ENCODE results near the gene LATS1.

DNA sequence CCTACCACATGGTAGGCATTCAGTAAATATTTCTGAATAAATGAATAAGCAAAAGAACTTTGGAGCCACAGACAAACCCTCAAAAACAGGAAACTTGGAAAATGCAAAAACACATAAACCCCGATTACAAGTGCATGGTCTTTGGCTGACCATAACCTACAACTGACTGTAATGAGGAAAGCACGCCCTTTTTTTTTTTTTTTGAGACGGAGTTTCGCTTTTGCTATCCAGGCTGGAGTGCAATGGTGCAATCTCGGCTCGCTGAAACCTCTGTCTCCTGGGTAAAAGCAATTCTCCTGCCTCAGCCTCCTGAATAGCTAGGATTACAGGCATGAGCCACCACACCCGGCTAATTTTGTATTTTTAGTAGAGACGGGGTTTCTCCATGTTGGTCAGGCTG lies 11.9 kb upstream of the LATS1 start:
- no peak for TF ChIP-seq POLR2A (IDR thresholded peaks at IDR 0.05)
- TF ChIP-seq, protein P1, sequence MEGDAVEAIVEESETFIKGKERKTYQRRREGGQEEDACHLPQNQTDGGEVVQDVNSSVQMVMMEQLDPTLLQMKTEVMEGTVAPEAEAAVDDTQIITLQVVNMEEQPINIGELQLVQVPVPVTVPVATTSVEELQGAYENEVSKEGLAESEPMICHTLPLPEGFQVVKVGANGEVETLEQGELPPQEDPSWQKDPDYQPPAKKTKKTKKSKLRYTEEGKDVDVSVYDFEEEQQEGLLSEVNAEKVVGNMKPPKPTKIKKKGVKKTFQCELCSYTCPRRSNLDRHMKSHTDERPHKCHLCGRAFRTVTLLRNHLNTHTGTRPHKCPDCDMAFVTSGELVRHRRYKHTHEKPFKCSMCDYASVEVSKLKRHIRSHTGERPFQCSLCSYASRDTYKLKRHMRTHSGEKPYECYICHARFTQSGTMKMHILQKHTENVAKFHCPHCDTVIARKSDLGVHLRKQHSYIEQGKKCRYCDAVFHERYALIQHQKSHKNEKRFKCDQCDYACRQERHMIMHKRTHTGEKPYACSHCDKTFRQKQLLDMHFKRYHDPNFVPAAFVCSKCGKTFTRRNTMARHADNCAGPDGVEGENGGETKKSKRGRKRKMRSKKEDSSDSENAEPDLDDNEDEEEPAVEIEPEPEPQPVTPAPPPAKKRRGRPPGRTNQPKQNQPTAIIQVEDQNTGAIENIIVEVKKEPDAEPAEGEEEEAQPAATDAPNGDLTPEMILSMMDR (IDR thresholded peaks at IDR 0.05): no peak
